GM12878 (cell line): ENCODE measurements around the gene NRG3.

Experiments
- CTCF ChIP-seq, 3 experiments: IDR thresholded peaks in 2 of 3; conservative IDR thresholded peaks in 1 of 3; 2 replicates each; pipeline ENCODE4 v1.5.1; 2011; ENCODE audit warnings: low read depth in 3 of 3, low read length in 3 of 3, mild to moderate bottlenecking in 3 of 3, control low read depth in 2 of 3, moderate library complexity in 2 of 3, inconsistent platforms in 1 of 3, mixed read lengths in 1 of 3; ENCODE audit not compliant: control insufficient read depth in 2 of 3, insufficient read depth in 1 of 3; ENCODE audit errors: extremely low read depth in 1 of 3
- EZH2 ChIP-seq: IDR thresholded peaks from 2 replicates; pipeline ENCODE4 v1.6.1; 2012; ENCODE audit warnings: low read depth, mild to moderate bottlenecking, control low read depth, inconsistent platforms, low read length, borderline replicate concordance; ENCODE audit not compliant: control insufficient read depth
- NFXL1 ChIP-seq: fragments of 450-650 bp; IDR thresholded peaks from 2 replicates; pipeline ENCODE4 v1.6.1; 2017; ENCODE audit warnings: antibody characterized with exemption, mild to moderate bottlenecking, borderline replicate concordance
- ZNF207 ChIP-seq: fragments of 450-650 bp; IDR thresholded peaks from 2 replicates; pipeline ENCODE4 v1.6.1; 2014; ENCODE audit warnings: antibody characterized with exemption, mild to moderate bottlenecking, borderline replicate concordance

DNA sequence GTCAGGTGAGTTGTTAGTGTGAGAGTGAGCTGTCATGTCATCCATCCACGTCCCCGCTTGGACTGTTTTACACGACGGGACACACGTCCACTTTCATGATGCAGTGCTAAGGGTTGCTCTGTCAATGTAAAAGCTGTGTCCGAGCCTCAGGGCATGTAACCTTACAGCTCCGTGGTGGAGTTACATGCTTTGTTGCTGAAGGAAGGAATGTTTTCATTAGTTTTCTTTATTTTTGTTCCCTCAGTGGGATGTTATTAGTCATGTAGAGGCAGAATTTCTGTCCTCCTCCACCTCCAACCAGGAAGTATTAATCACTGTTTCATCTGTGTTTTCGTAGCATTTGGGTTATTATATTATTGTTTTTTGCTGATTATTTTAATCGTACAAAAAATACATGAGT is 88.6 kb downstream of the NRG3 start:
- no peak for TF ChIP-seq ZNF207
- TF ChIP-seq CTCF (IDR thresholded peaks at IDR 0.05 in 2 of 3, conservative IDR thresholded peaks at IDR 0.05 in 1 of 3; ENCODE audit: control insufficient read depth in 2 of 3, extremely low read depth in 1 of 3, insufficient read depth in 1 of 3, low read depth in 3 of 3, low read length in 3 of 3): no peak
- TF ChIP-seq NFXL1: no peak
- no peak for TF ChIP-seq EZH2
